ENCODE measurements around the gene GRID1. TPM values are rescaled to one million over a fixed set of nuclear protein-coding genes. Genes with fewer than 3 reads are reported as not detected.

GRID1 gene
- polyA plus RNA-seq, 1 donor (not counting 4 experiments of a cell fraction or from before 2014, with no cell fraction given): 0.01 TPM

- Histone ChIP-seq H3K9me3 (ENCODE audit: control insufficient read depth, low read depth, low read length) (no peaks in the 10 kb centered on the region), H4K20me1 (ENCODE audit: control insufficient read depth, extremely low read depth, insufficient read depth, low read length) (no peaks in the 10 kb centered on the region), H3K27ac (ENCODE audit: control insufficient read depth, insufficient read depth, low read length) (no peak overlapping the region), H3K27me3 (ENCODE audit: control insufficient read depth, extremely low read depth, insufficient read depth, low read length) (no peaks in the 10 kb centered on the region), H3K4me3 (ENCODE audit: control insufficient read depth in 2 of 3, extremely low read depth in 1 of 3, insufficient read depth in 2 of 3, low read depth in 1 of 3, low read length in 3 of 3) (no peak overlapping the region), H3K9me1 (ENCODE audit: control insufficient read depth, extremely low read depth, insufficient read depth, low read length) (no peaks in the 10 kb centered on the region), H3K9ac (ENCODE audit: control insufficient read depth, extremely low read depth, insufficient read depth, low read length) (no peak overlapping the region), H3K4me1 (ENCODE audit: control insufficient read depth, extremely low read depth, insufficient read depth, low read length) (no peaks in the 10 kb centered on the region), H3K36me3 (ENCODE audit: control insufficient read depth in 2 of 2, extremely low read depth in 1 of 2, insufficient read depth in 2 of 2, low read length in 2 of 2) (no peaks in the 10 kb centered on the region), H2AFZ (ENCODE audit: control insufficient read depth, low read length) (no peak overlapping the region), H3K79me2 (ENCODE audit: control insufficient read depth, insufficient read depth, low read length) (no peaks in the 10 kb centered on the region), H3K4me2 (ENCODE audit: control insufficient read depth, extremely low read depth, insufficient read depth, low read depth, low read length) (no peak overlapping the region)
- FAIRE-seq: no peak
- no peak for TF ChIP-seq EZH2 (IDR thresholded peaks at IDR 0.05; ENCODE audit: low read length)
- TF ChIP-seq CTCF (optimal IDR thresholded peaks at IDR 0.05 in 1 of 3, IDR thresholded peaks at IDR 0.05 in 1 of 3, conservative IDR thresholded peaks at IDR 0.05 in 1 of 3; ENCODE audit: extremely low read depth in 1 of 3, insufficient read depth in 2 of 3, low read length in 3 of 3): no peak
- DNase-seq (ENCODE audit: low read depth, low spot score): no peak
- dilution Hi-C loops (cut with MboI; ENCODE audit: extremely low pct_ligation_motif_present, low sequenced_read_pairs): no loop called here
Measured at GRCh38 chr10:85618841-85619240, 747.8 kb downstream of the GRID1 start.

GRCh38 chr10:85617751-85618546, 748.6 kb downstream of the GRID1 start:
- DNase-seq (ENCODE audit: low read depth, low spot score) (no peak), FAIRE-seq (no peak)
- Histone ChIP-seq H3K4me1 (ENCODE audit: control insufficient read depth, extremely low read depth, insufficient read depth, low read length) (no peaks in the 10 kb centered on the region), H3K9ac (ENCODE audit: control insufficient read depth, extremely low read depth, insufficient read depth, low read length) (no peak overlapping the region), H2AFZ (ENCODE audit: control insufficient read depth, low read length) (no peak overlapping the region), H3K9me3 (ENCODE audit: control insufficient read depth, low read depth, low read length) (no peaks in the 10 kb centered on the region), H3K27me3 (ENCODE audit: control insufficient read depth, extremely low read depth, insufficient read depth, low read length) (no peaks in the 10 kb centered on the region), H3K79me2 (ENCODE audit: control insufficient read depth, insufficient read depth, low read length) (no peaks in the 10 kb centered on the region), H4K20me1 (ENCODE audit: control insufficient read depth, extremely low read depth, insufficient read depth, low read length) (no peaks in the 10 kb centered on the region), H3K4me3 (ENCODE audit: control insufficient read depth in 2 of 3, extremely low read depth in 1 of 3, insufficient read depth in 2 of 3, low read depth in 1 of 3, low read length in 3 of 3) (no peak overlapping the region), H3K27ac (ENCODE audit: control insufficient read depth, insufficient read depth, low read length) (no peak overlapping the region), H3K4me2 (ENCODE audit: control insufficient read depth, extremely low read depth, insufficient read depth, low read depth, low read length) (no peak overlapping the region), H3K9me1 (ENCODE audit: control insufficient read depth, extremely low read depth, insufficient read depth, low read length) (no peaks in the 10 kb centered on the region), H3K36me3 (ENCODE audit: control insufficient read depth in 2 of 2, extremely low read depth in 1 of 2, insufficient read depth in 2 of 2, low read length in 2 of 2) (no peaks in the 10 kb centered on the region)
- dilution Hi-C loops (cut with MboI; ENCODE audit: extremely low pct_ligation_motif_present, low sequenced_read_pairs): no loop called here
- TF ChIP-seq CTCF (optimal IDR thresholded peaks at IDR 0.05 in 1 of 3, IDR thresholded peaks at IDR 0.05 in 1 of 3, conservative IDR thresholded peaks at IDR 0.05 in 1 of 3; ENCODE audit: extremely low read depth in 1 of 3, insufficient read depth in 2 of 3, low read length in 3 of 3) (no peak), EZH2 (IDR thresholded peaks at IDR 0.05; ENCODE audit: low read length) (no peak)
